ENCODE data around the gene SH3BGRL3. TPM values are rescaled to one million over a fixed set of nuclear protein-coding genes. Genes with fewer than 3 reads are reported as not detected.

Gene SH3BGRL3
- total RNA-seq, 4 donors from 2014 or later, result 134 to 314 (median 215) TPM

DNA sequence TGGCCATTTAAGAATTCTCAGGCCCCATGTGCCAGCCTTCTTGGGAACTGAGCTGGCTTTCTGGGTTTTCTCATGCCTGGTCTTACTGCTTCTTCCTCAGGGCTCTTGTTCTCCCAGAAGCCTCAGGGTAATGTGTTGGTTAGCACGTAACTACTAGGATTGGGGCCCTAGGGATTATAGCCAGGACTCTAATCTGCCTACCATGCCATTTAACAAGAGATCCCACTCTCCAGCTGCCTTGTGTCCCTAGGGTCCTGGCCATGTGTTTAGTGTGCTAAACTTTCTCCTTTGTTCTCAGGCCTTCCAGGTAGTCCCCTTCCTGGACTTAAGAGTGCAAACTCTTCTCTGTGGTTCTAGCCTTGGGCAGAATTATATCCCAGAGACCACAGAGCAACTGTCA lies 2.2 kb upstream of the SH3BGRL3 start:
- Histone ChIP-seq H3K27ac (peak overlapping the region; percentile 93 to 98 (median 96)), H3K27me3 (no peaks in the 10 kb centered on the region), H3K4me1 (peaks cover 40 to 70% (median 56%) of the 10 kb centered on the region in 4 donors), H3K9me3 (no peaks in the 10 kb centered on the region), H3K36me3 (no peaks in the 10 kb centered on the region), H3K4me3 (no peak overlapping the region)
- no peak for DNase-seq
- 65% methylated on average over 1 of the region's 1 CpG; no CpG with 5 or more reads in 1 of the 2 donors for WGBS, 2 donors (ENCODE audit: low coverage in 1 of 2)
- intact Hi-C loops (cut with DNase I; ENCODE audit: low total_unique reads), result loop anchor here (2.0 kb wide), 1 partner anchor 43 kb away; no protein-coding TSS in a partner anchor
- in situ Hi-C loops (cut with MboI; ENCODE audit: low pct_ligation_motif_present in 1 of 4, low pct_unique_long_range_greater_than_20kb in 1 of 4, low sequenced_read_pairs in 3 of 4), result loop anchor here in 3 of 4 donors (5.0 to 10.0 kb wide), 2 partner anchors 45 to 47 kb away; no protein-coding TSS in a partner anchor
- TF ChIP-seq, protein P1, sequence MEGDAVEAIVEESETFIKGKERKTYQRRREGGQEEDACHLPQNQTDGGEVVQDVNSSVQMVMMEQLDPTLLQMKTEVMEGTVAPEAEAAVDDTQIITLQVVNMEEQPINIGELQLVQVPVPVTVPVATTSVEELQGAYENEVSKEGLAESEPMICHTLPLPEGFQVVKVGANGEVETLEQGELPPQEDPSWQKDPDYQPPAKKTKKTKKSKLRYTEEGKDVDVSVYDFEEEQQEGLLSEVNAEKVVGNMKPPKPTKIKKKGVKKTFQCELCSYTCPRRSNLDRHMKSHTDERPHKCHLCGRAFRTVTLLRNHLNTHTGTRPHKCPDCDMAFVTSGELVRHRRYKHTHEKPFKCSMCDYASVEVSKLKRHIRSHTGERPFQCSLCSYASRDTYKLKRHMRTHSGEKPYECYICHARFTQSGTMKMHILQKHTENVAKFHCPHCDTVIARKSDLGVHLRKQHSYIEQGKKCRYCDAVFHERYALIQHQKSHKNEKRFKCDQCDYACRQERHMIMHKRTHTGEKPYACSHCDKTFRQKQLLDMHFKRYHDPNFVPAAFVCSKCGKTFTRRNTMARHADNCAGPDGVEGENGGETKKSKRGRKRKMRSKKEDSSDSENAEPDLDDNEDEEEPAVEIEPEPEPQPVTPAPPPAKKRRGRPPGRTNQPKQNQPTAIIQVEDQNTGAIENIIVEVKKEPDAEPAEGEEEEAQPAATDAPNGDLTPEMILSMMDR (IDR thresholded peaks at IDR 0.05), result no peak
- no peak for TF ChIP-seq POLR2AphosphoS5 (IDR thresholded peaks at IDR 0.05)
- TF ChIP-seq POLR2A (IDR thresholded peaks at IDR 0.05), result no peak
- TF ChIP-seq EP300 (IDR thresholded peaks at IDR 0.05; ENCODE audit: low read depth), result no peak

DNA sequence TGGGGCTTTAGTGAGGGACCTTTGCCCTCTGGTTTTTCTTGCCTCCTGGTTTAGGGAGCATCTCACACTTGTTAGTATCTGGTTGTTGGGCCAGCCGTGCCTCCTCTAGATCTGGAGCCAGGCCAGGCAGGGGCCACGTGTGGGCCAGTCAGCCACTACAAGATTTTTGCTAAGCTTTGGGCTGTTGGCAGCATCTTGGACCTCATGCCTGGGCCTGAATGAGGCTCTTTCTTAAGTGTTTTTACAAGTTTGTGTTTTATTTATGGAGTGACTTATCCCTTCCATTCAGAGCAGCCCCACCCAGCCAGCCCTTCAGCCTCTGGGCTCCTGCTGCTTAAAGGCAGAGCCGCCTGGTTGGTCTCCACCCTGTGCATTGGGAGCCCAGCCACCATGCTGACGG lies 1.6 kb upstream of the SH3BGRL3 start:
- WGBS, 2 donors (ENCODE audit: low coverage in 1 of 2), result 28 to 32% methylated on average over 4 of the region's 4 CpGs
- DNase-seq, result peak; percentile 90
- no peaks in the 10 kb centered on the region for H3K27me3 ChIP-seq
- H3K9me3 ChIP-seq, result no peaks in the 10 kb centered on the region
- no peak overlapping the region for H3K4me3 ChIP-seq
- TF ChIP-seq POLR2A (IDR thresholded peaks at IDR 0.05), result peak; percentile 31
- TF ChIP-seq POLR2AphosphoS5 (IDR thresholded peaks at IDR 0.05), result peak; percentile 3 to 38 (median 16)
- TF ChIP-seq, protein P1 (IDR thresholded peaks at IDR 0.05), result no peak
- H3K27ac ChIP-seq, result peak overlapping the region; percentile 93 to 98 (median 96)
- intact Hi-C loops (cut with DNase I; ENCODE audit: low total_unique reads), result loop anchor here (2.0 kb wide), 1 partner anchor 42 kb away; no protein-coding TSS in a partner anchor
- in situ Hi-C loops (cut with MboI; ENCODE audit: low pct_ligation_motif_present in 1 of 4, low pct_unique_long_range_greater_than_20kb in 1 of 4, low sequenced_read_pairs in 3 of 4), result loop anchor here in 3 of 4 donors (5.0 to 10.0 kb wide), 2 partner anchors 44 to 46 kb away; no protein-coding TSS in a partner anchor
- H3K4me1 ChIP-seq, result peaks cover 40 to 70% (median 56%) of the 10 kb centered on the region in 4 donors
- no peaks in the 10 kb centered on the region for H3K36me3 ChIP-seq

DNA sequence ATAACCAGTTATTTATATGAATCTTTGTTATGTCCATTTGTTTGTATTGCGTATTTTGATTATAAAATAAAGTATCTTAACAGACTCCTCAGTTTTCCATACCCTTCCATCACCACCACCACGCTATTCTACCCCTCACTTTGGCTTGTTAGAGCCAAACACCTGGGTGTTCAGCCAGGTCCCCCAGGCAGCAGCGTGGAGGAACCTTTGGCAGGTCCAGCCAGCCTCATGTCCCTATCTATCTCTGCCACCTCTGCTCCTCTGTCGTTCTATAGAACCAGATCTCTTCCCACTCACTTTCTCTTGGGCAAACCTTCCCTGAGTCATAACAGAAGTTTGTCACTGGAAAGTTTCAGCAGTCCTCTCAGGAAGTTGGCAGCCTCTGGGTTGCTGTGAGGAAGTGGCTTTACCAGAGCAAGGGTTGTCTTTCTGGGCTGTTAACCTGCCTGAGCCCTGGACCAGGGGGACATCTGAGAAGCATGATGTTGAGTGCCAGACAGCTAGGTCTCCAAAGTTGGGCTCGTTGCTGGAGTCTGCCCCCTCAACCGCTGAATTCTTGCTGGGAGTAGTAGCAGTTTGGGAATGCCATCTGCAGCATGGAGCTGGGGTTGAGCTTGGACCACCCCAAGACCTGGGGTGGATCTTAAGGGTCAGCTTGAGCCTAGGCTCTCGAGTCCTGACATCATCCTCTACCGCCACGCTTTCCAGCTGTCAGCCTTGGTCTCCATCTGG lies 996 bp upstream of the SH3BGRL3 start:
- Histone ChIP-seq H3K36me3 (no peaks in the 10 kb centered on the region), H3K4me3 (peak overlapping the region in 3 of 4 donors; percentile 71 to 85 (median 76)), H3K27me3 (no peaks in the 10 kb centered on the region), H3K4me1 (peaks cover 40 to 70% (median 56%) of the 10 kb centered on the region in 4 donors), H3K27ac (peak overlapping the region; percentile 93 to 98 (median 96)), H3K9me3 (no peaks in the 10 kb centered on the region)
- TF ChIP-seq, protein P1 (IDR thresholded peaks at IDR 0.05), result no peak
- peak; percentile 40 for TF ChIP-seq POLR2A (IDR thresholded peaks at IDR 0.05)
- TF ChIP-seq POLR2AphosphoS5 (IDR thresholded peaks at IDR 0.05), result peak in 2 of 3 donors; percentile 37 to 39
- peak; percentile 30 for TF ChIP-seq EP300 (IDR thresholded peaks at IDR 0.05; ENCODE audit: low read depth)
- intact Hi-C loops (cut with DNase I; ENCODE audit: low total_unique reads), result loop anchor here (2.0 kb wide), 1 partner anchor 42 kb away; no protein-coding TSS in a partner anchor
- peak; percentile 62 for DNase-seq
- in situ Hi-C loops (cut with MboI; ENCODE audit: low pct_ligation_motif_present in 1 of 4, low pct_unique_long_range_greater_than_20kb in 1 of 4, low sequenced_read_pairs in 3 of 4), result loop anchor here in 3 of 4 donors (5.0 to 10.0 kb wide), 2 partner anchors 43 to 46 kb away; no protein-coding TSS in a partner anchor
- 26 to 50% methylated on average over 1 to 9 of the region's 9 CpGs for WGBS, 2 donors (ENCODE audit: low coverage in 1 of 2)

DNA sequence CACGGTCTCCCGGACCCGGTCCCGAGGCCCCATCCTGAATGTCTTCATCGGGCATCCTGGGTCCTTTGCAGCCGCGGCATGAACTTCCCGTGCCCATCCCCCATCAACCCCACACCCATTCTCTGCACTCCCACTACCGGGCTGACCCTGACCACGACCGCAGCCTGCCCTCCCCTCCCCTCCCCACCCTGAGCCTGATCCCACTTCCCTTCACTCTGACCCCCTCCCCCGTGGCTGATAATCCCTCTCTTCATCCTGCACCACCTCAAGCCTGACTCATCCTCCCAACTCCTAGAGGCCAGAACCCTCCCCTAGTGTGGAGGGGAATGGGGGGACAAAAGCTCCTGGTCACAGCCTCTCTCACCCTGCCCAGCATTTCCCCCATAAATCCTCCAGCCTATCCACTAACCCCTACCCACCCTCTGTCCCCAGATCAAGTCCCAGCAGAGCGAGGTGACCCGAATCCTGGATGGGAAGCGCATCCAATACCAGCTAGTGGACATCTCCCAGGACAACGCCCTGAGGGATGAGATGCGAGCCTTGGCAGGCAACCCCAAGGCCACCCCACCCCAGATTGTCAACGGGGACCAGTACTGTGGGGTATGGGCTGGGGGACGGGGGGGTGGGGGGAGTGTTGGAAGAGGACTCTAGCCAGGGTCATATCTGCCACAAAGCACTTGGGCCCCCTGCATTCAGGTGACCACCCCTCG lies 602 bp downstream of the SH3BGRL3 start:
- intact Hi-C loops (cut with DNase I; ENCODE audit: low total_unique reads), result no loop called here
- in situ Hi-C loops (cut with MboI; ENCODE audit: low pct_ligation_motif_present in 1 of 4, low pct_unique_long_range_greater_than_20kb in 1 of 4, low sequenced_read_pairs in 3 of 4), result no loop called here

More for the DNA sequence above, 602 bp downstream of the SH3BGRL3 start:
- Histone ChIP-seq H3K4me3 (peak overlapping the region; percentile 71 to 85 (median 79)), H3K27ac (peak overlapping the region; percentile 93 to 98 (median 96)), H3K4me1 (peaks cover 49 to 80% (median 70%) of the 10 kb centered on the region in 4 donors), H3K36me3 (no peaks in the 10 kb centered on the region), H3K27me3 (no peaks in the 10 kb centered on the region), H3K9me3 (no peaks in the 10 kb centered on the region)
- 20 to 27% methylated on average over 1 to 20 of the region's 20 CpGs for WGBS, 2 donors (ENCODE audit: low coverage in 1 of 2)
- DNase-seq, result peak; percentile 48
- TF ChIP-seq EP300 (IDR thresholded peaks at IDR 0.05; ENCODE audit: low read depth), result no peak
- TF ChIP-seq, protein P1 (IDR thresholded peaks at IDR 0.05), result no peak
- no peak for TF ChIP-seq POLR2A (IDR thresholded peaks at IDR 0.05)
- TF ChIP-seq POLR2AphosphoS5 (IDR thresholded peaks at IDR 0.05), result no peak

Measured in transverse colon (tissue), 4 donors.